ENCODE results near the gene SVIL.

GRCh38 chr10:29616542-29616941 lies 18.2 kb downstream of the SVIL start:
- TF ChIP-seq EP300 (IDR thresholded peaks at IDR 0.05; ENCODE audit: borderline replicate concordance) (no peak), TAF1 (IDR thresholded peaks at IDR 0.05; ENCODE audit: low read depth) (no peak), YY1 (IDR thresholded peaks at IDR 0.05; ENCODE audit: low read depth) (no peak), MAX (IDR thresholded peaks at IDR 0.05) (no peak), CREB1 (IDR thresholded peaks at IDR 0.05; ENCODE audit: low read depth) (no peak), FOXM1 (IDR thresholded peaks at IDR 0.05; ENCODE audit: borderline replicate concordance, low read depth) (no peak), RAD21 (IDR thresholded peaks at IDR 0.05; ENCODE audit: low read depth) (no peak), NFIC (IDR thresholded peaks at IDR 0.05) (no peak), ZBTB7A (IDR thresholded peaks at IDR 0.05; ENCODE audit: low read depth) (no peak), CEBPB (IDR thresholded peaks at IDR 0.05) (no peak), TCF12 (IDR thresholded peaks at IDR 0.05; ENCODE audit: low read depth) (no peak)
- TF ChIP-seq, protein P1, sequence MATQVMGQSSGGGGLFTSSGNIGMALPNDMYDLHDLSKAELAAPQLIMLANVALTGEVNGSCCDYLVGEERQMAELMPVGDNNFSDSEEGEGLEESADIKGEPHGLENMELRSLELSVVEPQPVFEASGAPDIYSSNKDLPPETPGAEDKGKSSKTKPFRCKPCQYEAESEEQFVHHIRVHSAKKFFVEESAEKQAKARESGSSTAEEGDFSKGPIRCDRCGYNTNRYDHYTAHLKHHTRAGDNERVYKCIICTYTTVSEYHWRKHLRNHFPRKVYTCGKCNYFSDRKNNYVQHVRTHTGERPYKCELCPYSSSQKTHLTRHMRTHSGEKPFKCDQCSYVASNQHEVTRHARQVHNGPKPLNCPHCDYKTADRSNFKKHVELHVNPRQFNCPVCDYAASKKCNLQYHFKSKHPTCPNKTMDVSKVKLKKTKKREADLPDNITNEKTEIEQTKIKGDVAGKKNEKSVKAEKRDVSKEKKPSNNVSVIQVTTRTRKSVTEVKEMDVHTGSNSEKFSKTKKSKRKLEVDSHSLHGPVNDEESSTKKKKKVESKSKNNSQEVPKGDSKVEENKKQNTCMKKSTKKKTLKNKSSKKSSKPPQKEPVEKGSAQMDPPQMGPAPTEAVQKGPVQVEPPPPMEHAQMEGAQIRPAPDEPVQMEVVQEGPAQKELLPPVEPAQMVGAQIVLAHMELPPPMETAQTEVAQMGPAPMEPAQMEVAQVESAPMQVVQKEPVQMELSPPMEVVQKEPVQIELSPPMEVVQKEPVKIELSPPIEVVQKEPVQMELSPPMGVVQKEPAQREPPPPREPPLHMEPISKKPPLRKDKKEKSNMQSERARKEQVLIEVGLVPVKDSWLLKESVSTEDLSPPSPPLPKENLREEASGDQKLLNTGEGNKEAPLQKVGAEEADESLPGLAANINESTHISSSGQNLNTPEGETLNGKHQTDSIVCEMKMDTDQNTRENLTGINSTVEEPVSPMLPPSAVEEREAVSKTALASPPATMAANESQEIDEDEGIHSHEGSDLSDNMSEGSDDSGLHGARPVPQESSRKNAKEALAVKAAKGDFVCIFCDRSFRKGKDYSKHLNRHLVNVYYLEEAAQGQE (IDR thresholded peaks at IDR 0.05; ENCODE audit: low read depth) = no peak
- TF ChIP-seq, protein P2, sequence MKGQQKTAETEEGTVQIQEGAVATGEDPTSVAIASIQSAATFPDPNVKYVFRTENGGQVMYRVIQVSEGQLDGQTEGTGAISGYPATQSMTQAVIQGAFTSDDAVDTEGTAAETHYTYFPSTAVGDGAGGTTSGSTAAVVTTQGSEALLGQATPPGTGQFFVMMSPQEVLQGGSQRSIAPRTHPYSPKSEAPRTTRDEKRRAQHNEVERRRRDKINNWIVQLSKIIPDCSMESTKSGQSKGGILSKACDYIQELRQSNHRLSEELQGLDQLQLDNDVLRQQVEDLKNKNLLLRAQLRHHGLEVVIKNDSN (IDR thresholded peaks at IDR 0.05) = no peak
